Cardiac fibroblast (primary cell): ENCODE data around the gene ACLY.

Experiments used
- DNase-seq, 2 donors: peaks; one replicate each; pipeline versions ENCODE4 v3.0.0 to v3.0.0-alpha.2; 2010; ENCODE audit warnings: low read depth in 2 of 2
- H3K4me3 ChIP-seq, 2 donors: replicated peaks in 1 of 2; 1 replicate in 1 of 2; 2 replicates in 1 of 2; pipeline ENCODE4 v1.5.1; 2011; ENCODE audit warnings: low read depth in 2 of 2, low read length in 2 of 2, mild to moderate bottlenecking in 2 of 2, moderate library complexity in 1 of 2
- CTCF ChIP-seq: IDR thresholded peaks from one replicate; pipeline ENCODE4 v1.5.1; 2011; ENCODE audit warnings: low read depth, mild to moderate bottlenecking, low read length, inconsistent platforms

The ACLY gene

GRCh38 chr17:41910701-41911391 is 7.9 kb downstream of the ACLY start:
- H3K4me3 ChIP-seq, result no peak overlapping the region
- no peak for TF ChIP-seq CTCF
- peak; percentile 90 to 99 for DNase-seq

GRCh38 chr17:41909088-41909487 is 9.7 kb downstream of the ACLY start:
- no peak for DNase-seq
- no peak overlapping the region for H3K4me3 ChIP-seq
- no peak for TF ChIP-seq CTCF

- no peak overlapping the region for H3K4me3 ChIP-seq
- DNase-seq, result peak in 1 of 2 donors; percentile 45
- TF ChIP-seq CTCF, result no peak
Measured at GRCh38 chr17:41907633-41908539, 10.9 kb downstream of the ACLY start.

- H3K4me3 ChIP-seq, result no peak overlapping the region
- no peak for TF ChIP-seq CTCF
- peak; percentile 69 to 72 for DNase-seq
Measured at GRCh38 chr17:41907185-41907556, 11.6 kb downstream of the ACLY start.

GRCh38 chr17:41906465-41907184 is 12.1 kb downstream of the ACLY start:
- no peak overlapping the region for H3K4me3 ChIP-seq
- TF ChIP-seq CTCF, result no peak

GRCh38 chr17:41905172-41905571 is 13.6 kb downstream of the ACLY start:
- no peak for DNase-seq
- H3K4me3 ChIP-seq, result no peak overlapping the region
- no peak for TF ChIP-seq CTCF

More at GRCh38 chr17:41906465-41907184, 12.1 kb downstream of the ACLY start:
- peak in 1 of 2 donors; percentile 31 for DNase-seq
